Endothelial cell of umbilical vein (primary cell): Measurements from ENCODE around the gene RPL35. TPM values are rescaled to one million over a fixed set of nuclear protein-coding genes. Genes with fewer than 3 reads are reported as not detected.

Source experiments
- BruUV-seq: library from RNA; stranded (reverse); fragments of 400-500 nt; replicated peaks from 2 replicates; lab custom pipeline; 2021; lab: Mats Ljungman, UMichigan
- CTCF ChIA-PET: fragments of 300-600, 350-600 bp; sonication (Branson Sonifier 250); formaldehyde crosslinking; loops from one replicate; lab custom pipeline; 2021; ENCODE audit warnings: antibody characterized with exemption, inconsistent platforms; lab: Charles Lee
- POLR2A ChIA-PET: fragments of 300-600, 350-600 bp; sonication (Branson Sonifier 250); formaldehyde crosslinking; loops from one replicate; lab custom pipeline; 2021; ENCODE audit warnings: antibody characterized with exemption, inconsistent platforms; lab: Charles Lee
- DNase-seq: peaks from one replicate; pipeline ENCODE4 v3.0.0-alpha.2; 2011; ENCODE audit warnings: low read depth, low spot score
- FAIRE-seq: peaks from 2 replicates; lab custom pipeline; 2011; peaks lifted over from hg19 to GRCh38; lab: Jason Lieb, UNC
- H2AFZ ChIP-seq: 2 replicates; pipeline ENCODE4 v1.6.0; 2012; ENCODE audit warnings: low read depth, low read length, control low read depth, inconsistent platforms
- H3K27ac ChIP-seq: 2 replicates; pipeline ENCODE4 v1.5.1; 2011; ENCODE audit warnings: low read depth, mild to moderate bottlenecking, control low read depth, low read length, moderate library complexity; ENCODE audit not compliant: insufficient read depth
- H3K27me3 ChIP-seq, 2 experiments: 2 replicates each; pipeline versions ENCODE4 v1.6.0 to v1.6.1; 2011; ENCODE audit warnings: low read length in 2 of 2, mixed read lengths in 1 of 2; ENCODE audit not compliant: control insufficient read depth in 2 of 2, insufficient read depth in 2 of 2
- H3K36me3 ChIP-seq, 2 experiments: 2 replicates in 1 of 2; 3 replicates in 1 of 2; pipeline ENCODE4 v1.5.1; 2011; ENCODE audit warnings: low read length in 2 of 2, mild to moderate bottlenecking in 1 of 2, moderate library complexity in 1 of 2; ENCODE audit not compliant: control insufficient read depth in 2 of 2, insufficient read depth in 2 of 2; ENCODE audit errors: extremely low read depth in 1 of 2
- H3K4me1 ChIP-seq: 3 replicates; pipeline ENCODE4 v1.5.1; 2011; ENCODE audit warnings: mild to moderate bottlenecking, low read length; ENCODE audit not compliant: control insufficient read depth, insufficient read depth; ENCODE audit errors: extremely low read depth
- H3K4me2 ChIP-seq: 2 replicates; pipeline ENCODE4 v1.6.1; 2011; ENCODE audit warnings: low read length, control low read depth, mixed read lengths; ENCODE audit not compliant: insufficient read depth
- H3K4me3 ChIP-seq, 3 experiments: fragments of 200-600 bp in 1 of 3; sonication (generic), shearing (Covaris generic) in 1 of 3; replicated peaks in 1 of 3; 2 replicates each; pipeline ENCODE4 v1.5.1; 2011 to 2016; ENCODE audit warnings: control low read depth in 3 of 3, low read length in 3 of 3, mild to moderate bottlenecking in 2 of 3, inconsistent platforms in 1 of 3, low read depth in 1 of 3, moderate library complexity in 1 of 3; ENCODE audit not compliant: insufficient read depth in 1 of 3
- H3K79me2 ChIP-seq: 2 replicates; pipeline ENCODE4 v1.6.0; 2012; ENCODE audit warnings: low read length, inconsistent platforms; ENCODE audit not compliant: control insufficient read depth, insufficient read depth
- H3K9ac ChIP-seq: replicated peaks from 2 replicates; pipeline ENCODE3; 2011; ENCODE audit warnings: low read length, control low read depth; ENCODE audit not compliant: insufficient read depth; ENCODE audit errors: extremely low read depth
- H3K9me1 ChIP-seq: replicated peaks from 3 replicates; pipeline ENCODE4 v1.6.0; 2011; ENCODE audit warnings: mild to moderate bottlenecking, low read length; ENCODE audit not compliant: control insufficient read depth, insufficient read depth; ENCODE audit errors: extremely low read depth
- H3K9me3 ChIP-seq: replicated peaks from 2 replicates; pipeline ENCODE4 v1.5.1; 2012; ENCODE audit warnings: low read length, inconsistent platforms; ENCODE audit not compliant: control insufficient read depth, insufficient read depth
- H4K20me1 ChIP-seq: replicated peaks from 2 replicates; pipeline ENCODE3; 2011; ENCODE audit warnings: mild to moderate bottlenecking, low read length; ENCODE audit not compliant: control insufficient read depth, insufficient read depth; ENCODE audit errors: extremely low read depth
- CTCF ChIP-seq, 2 donors: IDR thresholded peaks; 1 replicate in 1 of 2; 2 replicates in 1 of 2; pipeline ENCODE4 v1.5.1; 2011; ENCODE audit warnings: low read length in 2 of 2, mild to moderate bottlenecking in 2 of 2, moderate library complexity in 2 of 2, control low read depth in 1 of 2, inconsistent platforms in 1 of 2, low read depth in 1 of 2; ENCODE audit not compliant: insufficient read depth in 1 of 2; ENCODE audit errors: extremely low read depth in 1 of 2
- EZH2 ChIP-seq: IDR thresholded peaks from 2 replicates; pipeline ENCODE4 v1.6.1; 2012; ENCODE audit warnings: borderline replicate concordance, low read depth, mild to moderate bottlenecking, moderate library complexity, low read length, inconsistent platforms; ENCODE audit not compliant: severe bottlenecking
- FOS ChIP-seq: IDR thresholded peaks from 2 replicates; pipeline ENCODE4 v1.6.1; 2011; ENCODE audit warnings: mild to moderate bottlenecking, low read length, moderate library complexity, borderline replicate concordance; ENCODE audit not compliant: insufficient read depth
- GATA2 ChIP-seq: IDR thresholded peaks from 2 replicates; pipeline ENCODE4 v1.7.0; 2011; ENCODE audit warnings: low read depth, mild to moderate bottlenecking, moderate library complexity, mixed read lengths, low read length; ENCODE audit not compliant: insufficient read length, insufficient read depth
- JUN ChIP-seq: IDR thresholded peaks from 2 replicates; pipeline ENCODE4 v1.6.1; 2011; ENCODE audit warnings: borderline replicate concordance, low read depth; ENCODE audit not compliant: insufficient read length, insufficient read depth
- MAX ChIP-seq: IDR thresholded peaks from 2 replicates; pipeline ENCODE4 v1.6.1; 2011; ENCODE audit not compliant: insufficient read depth, insufficient read length
- MYC ChIP-seq: IDR thresholded peaks from one replicate; pipeline ENCODE4 v1.6.1; 2011; ENCODE audit warnings: mild to moderate bottlenecking, low read depth, low read length
- POLR2AphosphoS5 ChIP-seq: IDR thresholded peaks from 2 replicates; pipeline ENCODE4 v1.6.1; 2012; ENCODE audit warnings: low read depth, mild to moderate bottlenecking, control low read depth, low read length, moderate library complexity; ENCODE audit not compliant: insufficient read depth
- dilution Hi-C: fragments of 300-500 bp; cut with MboI; formaldehyde crosslinking; loops from one replicate; pipeline ENCODE4 v1.15.0; 2019; ENCODE audit warnings: low sequenced_read_pairs; ENCODE audit not compliant: extremely low pct_ligation_motif_present
- intact Hi-C: fragments of 100-400 bp; cut with micrococcal nuclease; formaldehyde crosslinking; loops from one replicate; pipeline ENCODE4 v1.10.0; 2022
- polyA plus RNA-seq, 4 experiments: library from polyadenylated mRNA; depleted of rRNA in 3 of 4; stranded (reverse) in 3 of 4; unstranded in 1 of 4; fragments of >200 nt; gene quantifications; 2 replicates each; pipeline versions ENCODE4 v1.2.1 to v1.2.3, GENCODE V29; 2011 to 2012; ENCODE audit warnings: missing spikeins in 1 of 4
- total RNA-seq: library from RNA; stranded (reverse); gene quantifications from 2 replicates; pipeline ENCODE4 v1.2.3, GENCODE V29; 2021

RPL35 gene
- total and polyA plus RNA-seq, 2 donors (not counting 3 experiments of a cell fraction or from before 2014, with no cell fraction given) = 1,230 to 2,206 TPM

- Histone ChIP-seq H3K9me3 (no peaks in the 10 kb centered on the region), H3K36me3 (peaks cover 15 to 20% of the 10 kb centered on the region in 2 experiments), H3K4me2 (no peak overlapping the region), H3K9me1 (no peaks in the 10 kb centered on the region), H3K27ac (no peak overlapping the region), H2AFZ (peak overlapping the region; percentile 65), H3K4me1 (peaks cover 30% of the 10 kb centered on the region), H3K27me3 (no peaks in the 10 kb centered on the region), H3K9ac (no peak overlapping the region), H3K79me2 (peaks cover 40% of the 10 kb centered on the region), H3K4me3 (no peak overlapping the region), H4K20me1 (peaks cover 8% of the 10 kb centered on the region)
- dilution Hi-C loops (no loop called here), intact Hi-C loops (loop anchor here (2.0 to 5.0 kb wide), 3 partner anchors 205 to 379 kb away; partner anchors contain the start of gene HSPA5)
- TF ChIP-seq FOS (no peak), MAX (no peak), JUN (no peak), CTCF (IDR thresholded peaks at IDR 0.05; ENCODE audit: extremely low read depth in 1 of 2, insufficient read depth in 1 of 2, low read depth in 1 of 2, low read length in 2 of 2) (no peak), GATA2 (no peak), MYC (no peak), EZH2 (no peak), POLR2AphosphoS5 (no peak)
- peak; percentile 83 for FAIRE-seq
- no peak for DNase-seq
- CTCF ChIA-PET = interaction anchor here (4.1 kb wide), 1 partner anchor 10 kb away, joined by 35 read pairs; the partner anchor contains the start of gene WDR38
- BruUV-seq = no TSS peak
- POLR2A ChIA-PET = interaction anchor here (0.5 kb wide), 1 partner anchor 94 kb away, joined by 10 read pairs; no protein-coding TSS in a partner anchor
Measured at GRCh38 chr9:124863371-124863871, 1.7 kb upstream of the RPL35 start.
